ENCODE data around the gene BMPR1B.
A peak's percentile ranks its signal among the peaks of the same experiment; 100 is the strongest.

The BMPR1B gene

DNA sequence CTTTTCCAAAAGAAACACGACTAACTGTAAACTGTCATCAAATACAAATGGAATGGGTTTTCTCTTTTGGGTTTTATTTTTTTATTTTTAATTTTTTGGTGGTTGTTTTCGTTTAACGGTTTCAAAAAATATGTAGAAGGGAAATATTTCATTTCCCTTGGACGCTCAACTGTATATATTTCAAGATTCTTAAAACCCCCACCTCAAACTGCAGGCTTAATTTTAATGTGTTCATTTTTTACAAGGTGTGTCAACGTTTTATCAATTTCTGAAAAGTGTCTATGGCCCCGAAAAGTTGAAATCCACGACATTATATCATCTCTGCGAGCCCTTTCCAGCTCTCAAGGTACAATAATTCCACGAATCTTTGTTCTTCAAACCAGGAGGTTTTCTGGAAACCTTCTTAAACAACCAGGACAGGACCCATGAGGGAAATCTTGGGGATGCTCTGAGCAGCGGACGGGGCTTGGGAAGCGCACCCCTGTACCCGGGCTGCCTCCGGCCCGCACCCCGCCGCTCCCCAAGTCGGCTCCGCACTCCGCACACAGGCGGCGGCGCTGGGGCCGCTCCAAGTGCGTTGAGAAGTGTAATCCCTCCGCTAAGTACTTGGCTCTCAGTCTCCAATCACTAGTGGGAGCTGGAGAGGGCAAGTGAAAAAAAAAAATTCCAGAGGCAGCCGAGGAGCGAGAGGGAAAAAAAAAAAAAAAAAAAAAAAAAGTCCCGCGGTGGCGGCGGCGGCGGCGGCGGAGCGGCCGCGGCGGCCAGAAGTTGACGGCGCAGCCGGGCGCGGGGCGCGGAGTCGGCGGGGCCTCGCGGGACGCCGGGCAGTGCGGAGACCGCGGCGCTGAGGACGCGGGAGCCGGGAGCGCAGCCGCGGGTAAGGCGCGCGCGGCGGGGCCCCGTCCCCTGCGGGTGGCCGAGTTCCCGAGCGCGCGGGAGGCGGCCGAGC lies at the start of gene BMPR1B:
Gene BMPR1B (plus strand): TSS at position 764 of the 949 bp plus-strand sequence. CDS start 346,470 bp downstream, outside the sequence.
- peak; percentile 40 for DNase-seq (ENCODE audit: low spot score)

- no peak for DNase-seq (ENCODE audit: low spot score)
Measured at GRCh38 chr4:94711635-94712034, 46.1 kb upstream of the BMPR1B start.

DNA sequence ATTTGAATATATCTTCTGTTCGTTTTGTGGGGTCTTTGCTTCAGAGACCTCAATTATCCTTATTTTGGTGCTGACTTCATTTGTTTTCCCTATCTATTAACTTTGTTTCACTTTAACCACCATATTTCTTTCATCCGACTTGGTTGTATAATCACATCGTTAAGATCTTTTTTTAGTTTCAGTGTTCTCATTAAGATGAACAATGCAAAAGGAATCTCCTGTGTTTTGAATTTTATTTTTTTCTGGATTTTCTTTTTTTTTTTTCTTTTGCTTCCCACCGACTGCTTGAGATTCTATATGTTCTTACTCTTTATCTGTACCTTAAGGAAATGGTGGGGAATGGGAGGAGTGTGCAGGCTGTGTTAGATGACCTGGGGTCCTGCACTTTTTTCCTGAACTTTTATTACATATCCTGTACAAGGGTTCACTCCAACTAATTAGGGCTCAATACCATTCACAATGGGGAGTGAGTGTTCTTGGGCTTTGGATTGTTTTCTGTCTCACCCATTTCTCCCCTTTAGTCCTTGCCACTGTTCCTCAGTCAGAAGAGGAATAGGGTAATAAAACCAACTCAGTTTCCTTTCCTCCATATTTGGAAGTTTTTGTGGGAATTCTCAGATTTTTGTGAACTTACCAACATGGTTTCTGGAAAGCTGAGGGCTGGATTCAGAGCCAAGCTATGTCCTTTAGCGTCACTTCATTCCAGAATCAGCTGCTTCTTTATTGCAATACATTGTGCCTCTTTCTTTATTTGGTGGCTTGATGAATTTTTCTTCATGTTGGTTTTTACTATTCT lies 43.2 kb upstream of the BMPR1B start:
- no peak for DNase-seq (ENCODE audit: low spot score)

GRCh38 chr4:94715726-94716125 lies 42.0 kb upstream of the BMPR1B start:
- DNase-seq (ENCODE audit: low spot score) = no peak

GRCh38 chr4:94721310-94721709 lies 36.4 kb upstream of the BMPR1B start:
- no peak for DNase-seq (ENCODE audit: low spot score)

DNA sequence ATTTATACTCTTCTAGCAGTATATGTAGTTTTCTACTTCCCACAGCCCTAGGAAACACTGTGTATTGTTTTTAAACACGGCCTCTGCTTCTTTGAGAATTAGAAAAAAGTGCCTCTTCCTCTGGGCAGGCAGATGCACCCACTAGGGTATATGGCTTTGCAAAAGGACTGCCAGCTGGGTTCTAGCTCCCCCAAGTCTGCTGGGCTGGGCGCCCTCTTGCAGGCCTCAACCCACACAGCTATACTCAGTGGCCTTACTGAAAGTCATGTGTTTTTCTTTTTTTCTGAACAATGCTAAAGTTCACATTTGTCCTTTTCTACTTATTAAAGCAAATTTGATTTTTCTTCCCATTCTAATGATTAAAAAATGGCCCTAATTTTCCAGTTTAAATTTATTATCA lies 35.5 kb upstream of the BMPR1B start:
- DNase-seq (ENCODE audit: low spot score) = no peak

DNA sequence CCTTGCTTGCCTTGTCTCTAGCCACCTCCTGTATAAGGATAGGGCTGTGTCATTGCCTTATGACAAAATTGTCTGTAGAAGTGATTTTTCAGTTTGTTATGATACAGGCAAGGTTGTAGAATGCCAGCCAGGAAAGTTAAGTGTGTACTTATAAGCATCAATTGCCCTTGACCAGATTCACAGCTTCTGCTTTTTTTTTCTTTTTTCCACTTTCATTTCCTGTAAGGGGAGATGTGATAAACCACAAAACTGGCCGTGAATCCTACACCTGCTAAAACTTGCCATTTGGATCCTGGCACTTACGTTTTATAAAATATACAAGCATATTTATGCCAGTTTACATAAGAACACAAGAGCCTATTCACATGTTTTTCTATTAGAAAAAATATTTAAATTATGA lies 35.0 kb upstream of the BMPR1B start:
- no peak for DNase-seq (ENCODE audit: low spot score)

DNA sequence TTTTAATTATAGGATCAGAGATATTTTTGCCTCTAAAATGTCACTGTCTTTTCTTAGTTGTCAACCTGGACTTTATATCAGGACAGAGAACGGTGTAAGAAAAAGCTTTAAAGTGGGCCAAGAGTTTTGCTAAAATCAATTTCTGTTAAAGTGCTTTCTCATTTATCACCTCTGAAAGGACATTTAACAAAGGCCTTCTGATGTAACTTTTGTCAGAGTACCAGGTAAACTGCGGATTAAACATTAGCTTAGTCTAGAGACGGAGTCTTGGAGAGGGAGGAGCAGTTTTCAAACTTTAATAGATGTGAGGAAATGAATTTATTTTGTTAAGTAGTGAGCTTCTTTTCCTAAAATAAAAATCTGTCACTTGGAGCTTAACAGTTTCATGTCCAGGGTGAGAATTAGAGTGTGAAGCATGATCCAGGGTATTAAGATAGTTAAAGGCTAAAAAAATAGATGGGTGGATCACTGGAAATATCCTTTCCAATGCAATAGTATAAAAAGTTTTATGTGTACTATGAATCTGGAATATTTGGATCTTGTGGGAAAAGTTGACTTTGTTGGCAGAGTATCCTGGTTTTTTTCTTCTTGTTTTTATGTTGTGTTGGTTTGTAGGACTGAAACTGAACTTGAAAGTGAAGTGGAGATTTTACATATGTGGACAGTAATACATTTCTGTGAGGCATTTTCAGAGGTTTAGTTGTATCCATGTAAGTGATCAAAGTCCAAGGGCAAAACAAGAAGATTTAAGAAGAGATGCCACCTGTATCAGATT lies 33.6 kb upstream of the BMPR1B start:
- DNase-seq (ENCODE audit: low spot score) = no peak

GRCh38 chr4:94726524-94727123 lies 31.1 kb upstream of the BMPR1B start:
- DNase-seq (ENCODE audit: low spot score) = no peak

DNA sequence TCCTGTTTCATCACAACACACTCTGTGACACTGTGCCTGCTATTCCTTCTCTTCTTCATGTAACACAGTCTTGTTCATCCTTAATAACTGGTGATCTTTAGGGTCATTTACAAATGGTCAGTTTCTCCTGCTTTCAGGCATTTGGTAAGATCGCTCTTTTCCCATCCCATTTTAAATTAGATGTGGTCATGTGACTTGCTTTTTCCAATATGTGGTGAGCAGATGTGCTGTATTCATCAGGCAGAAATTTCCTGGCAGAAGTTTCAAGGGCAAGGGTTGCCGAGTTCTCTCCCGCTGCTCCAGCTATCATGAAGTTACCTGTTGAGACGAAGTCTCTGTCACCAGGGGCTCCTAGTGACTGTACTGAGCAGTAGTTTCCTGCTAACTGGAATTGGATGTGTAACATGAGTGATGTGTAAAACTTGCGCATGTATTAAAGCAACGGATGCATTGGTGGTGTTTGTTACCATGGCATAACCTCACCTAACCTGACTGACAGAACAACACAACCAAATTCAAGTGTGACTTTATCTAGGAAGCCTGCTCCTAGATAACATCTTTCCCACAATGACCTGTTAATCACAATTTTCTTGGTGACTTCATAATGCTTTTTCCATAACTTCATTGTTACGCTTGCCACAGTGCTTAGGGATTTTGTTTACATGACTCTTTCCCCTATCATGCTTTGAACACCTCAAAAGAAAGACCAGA lies 29.5 kb upstream of the BMPR1B start:
- no peak for DNase-seq (ENCODE audit: low spot score)

GRCh38 chr4:94732358-94732698 lies 25.4 kb upstream of the BMPR1B start:
- no peak for DNase-seq (ENCODE audit: low spot score)

DNA sequence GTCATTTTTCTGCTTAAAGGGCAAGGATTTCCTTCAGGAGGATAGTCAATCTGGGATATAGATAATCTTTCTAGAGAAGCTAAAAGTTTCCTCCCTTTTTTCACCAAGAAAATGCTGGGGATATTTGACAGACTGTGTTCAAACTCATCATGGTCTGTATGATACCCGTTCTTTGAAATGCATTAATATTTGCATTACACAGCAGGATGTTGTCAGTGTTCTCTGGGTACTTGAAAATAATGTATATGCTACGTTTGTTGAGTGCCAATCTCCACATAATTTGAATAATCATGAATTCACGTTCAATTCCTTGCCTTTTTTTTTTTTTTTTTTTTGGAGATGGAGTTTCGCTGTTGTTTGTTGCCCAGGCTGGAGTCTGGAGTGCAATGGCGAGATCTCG lies 18.0 kb upstream of the BMPR1B start:
- no peak for DNase-seq (ENCODE audit: low spot score)

DNA sequence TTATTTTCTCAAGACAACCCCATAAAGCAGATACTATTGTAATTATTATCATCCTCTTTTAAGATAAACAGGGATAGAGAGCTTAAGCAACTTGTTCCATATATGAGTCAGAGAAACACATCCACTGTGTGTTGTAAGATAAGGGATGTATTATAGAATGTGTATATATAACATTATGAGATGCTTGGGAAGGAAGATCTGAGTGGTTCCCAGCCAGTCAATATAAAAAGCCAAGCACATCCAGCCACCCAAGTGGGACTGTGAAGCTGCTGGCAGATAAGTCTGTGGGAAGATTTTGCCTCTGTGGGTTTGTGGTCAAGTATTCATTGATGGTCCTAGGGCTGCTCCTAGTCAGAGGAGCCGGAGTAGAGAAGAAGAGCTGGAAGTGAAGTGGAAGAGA lies 16.5 kb upstream of the BMPR1B start:
- DNase-seq (ENCODE audit: low spot score) = no peak

- no peak for DNase-seq (ENCODE audit: low spot score)
Measured at GRCh38 chr4:94743838-94744237, 13.9 kb upstream of the BMPR1B start.

DNA sequence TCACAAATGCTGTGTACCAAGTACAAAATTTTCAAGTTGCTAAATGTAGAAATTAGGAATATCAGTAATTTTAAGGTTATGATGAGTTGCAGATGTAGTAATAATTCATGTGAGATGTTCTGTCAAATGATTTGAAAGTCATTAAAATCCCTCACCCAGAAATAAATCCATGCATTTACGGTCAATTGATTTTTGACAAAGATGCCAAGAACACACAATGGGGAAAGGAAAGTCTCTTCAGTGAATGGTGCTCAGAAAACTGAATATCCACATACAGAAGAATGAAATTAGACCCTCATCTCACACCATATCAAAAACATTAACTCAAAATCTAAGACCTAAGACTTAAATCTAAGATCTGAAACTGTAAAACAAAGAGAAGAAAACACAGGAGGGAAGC lies 12.9 kb upstream of the BMPR1B start:
- no peak for DNase-seq (ENCODE audit: low spot score)

DNA sequence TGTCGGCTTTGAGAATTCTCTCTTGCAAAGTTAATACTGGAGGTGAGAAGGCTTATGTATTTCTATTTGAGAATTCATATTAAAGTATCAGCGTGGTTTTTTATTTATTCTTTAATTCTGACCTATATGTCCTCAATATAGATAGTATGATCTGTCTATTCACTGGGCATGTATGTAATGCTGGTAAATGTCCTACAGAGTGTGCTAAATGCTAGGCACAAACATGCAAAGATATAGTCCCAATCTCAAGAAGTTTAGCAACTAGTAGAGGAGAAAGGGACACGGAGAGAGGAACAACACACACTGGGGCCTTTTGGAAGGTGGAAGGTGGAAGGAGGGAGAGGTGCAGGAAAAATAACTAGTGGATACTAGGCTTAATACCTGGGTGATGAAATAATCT lies 11.0 kb upstream of the BMPR1B start:
- DNase-seq (ENCODE audit: low spot score) = no peak

DNA sequence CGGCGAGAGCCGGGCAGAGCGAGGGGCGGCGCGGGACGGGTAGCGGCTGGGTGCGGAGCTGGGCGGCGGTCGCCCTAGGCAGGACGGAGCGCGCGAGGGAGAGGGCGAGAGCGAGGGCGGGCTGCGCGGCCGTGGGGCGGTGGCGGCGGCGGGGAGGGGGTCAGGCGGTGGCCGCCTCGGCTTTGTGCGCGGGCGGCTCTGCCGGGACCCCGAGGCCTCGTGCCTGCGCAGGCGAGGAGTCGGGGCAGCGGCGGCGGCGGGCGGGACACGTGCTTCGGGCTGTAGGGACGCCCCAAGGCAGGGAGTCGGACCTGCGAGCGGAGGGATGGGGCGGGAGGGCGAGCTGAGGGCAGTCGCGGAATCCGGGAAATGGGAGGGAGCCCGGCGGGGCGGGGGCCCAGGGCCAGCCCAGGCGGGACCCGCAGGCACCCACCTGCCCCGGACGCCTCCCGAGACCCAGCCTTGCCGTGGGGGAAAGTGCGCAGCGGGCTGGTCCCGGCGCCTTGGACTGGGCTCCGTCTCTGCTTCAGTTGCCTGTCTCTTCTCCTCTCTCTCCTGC lies 465 bp downstream of the BMPR1B start:
- DNase-seq (ENCODE audit: low spot score) = no peak

GRCh38 chr4:94758700-94759399 lies 1.1 kb downstream of the BMPR1B start:
- no peak for DNase-seq (ENCODE audit: low spot score)

DNA sequence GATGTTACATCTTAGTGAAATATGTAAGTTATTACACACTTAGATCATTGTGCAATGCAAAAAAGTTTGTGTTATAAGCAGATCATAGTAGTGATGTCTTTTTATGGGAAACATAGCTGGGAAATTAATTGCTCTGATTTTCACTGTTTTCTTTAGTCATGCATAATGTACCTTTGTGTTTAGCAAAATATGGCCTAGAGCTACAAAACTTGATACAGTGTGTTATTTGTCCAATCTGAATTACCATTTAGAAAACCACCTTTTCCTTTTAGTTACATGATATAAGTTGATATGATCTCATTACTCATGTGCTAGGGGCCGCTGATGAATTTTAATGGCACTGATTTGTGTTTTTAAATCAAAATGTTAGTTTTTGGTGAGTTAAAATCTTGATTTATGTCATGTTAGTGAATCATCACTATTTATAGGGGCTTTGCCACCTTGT lies 2.0 kb downstream of the BMPR1B start:
- peak; percentile 80 for DNase-seq (ENCODE audit: low spot score)

GRCh38 chr4:94762326-94762725 lies 4.6 kb downstream of the BMPR1B start:
- no peak for DNase-seq (ENCODE audit: low spot score)
